ENCODE measurements around the gene EGFL6.

The EGFL6 gene

GRCh38 chrX:13569479-13570260 lies at the start of gene EGFL6:
Gene EGFL6 (plus strand): TSS chrX:13569601. CDS start chrX:13569862, 261 bp downstream.
- no peak for DNase-seq

DNA sequence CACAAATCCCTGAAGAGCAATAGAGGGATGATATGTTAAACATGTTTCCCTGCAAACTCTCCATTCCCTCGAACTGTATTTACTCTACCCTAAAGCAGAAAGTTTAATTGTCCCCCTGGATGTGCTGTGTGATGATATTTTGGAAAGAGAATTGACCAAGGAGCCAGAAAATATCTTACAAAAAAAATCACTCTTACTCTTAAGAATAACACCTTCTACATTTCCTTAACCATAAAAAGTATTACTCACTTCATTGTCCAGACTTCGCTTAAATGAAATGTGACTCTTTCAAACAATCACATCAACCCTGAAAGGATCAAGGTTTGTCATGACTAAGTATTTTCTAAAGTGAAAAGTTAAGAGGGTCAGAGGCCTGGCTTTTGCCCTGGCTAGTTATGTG lies 49.0 kb upstream of the EGFL6 start:
- DNase-seq: no peak

DNA sequence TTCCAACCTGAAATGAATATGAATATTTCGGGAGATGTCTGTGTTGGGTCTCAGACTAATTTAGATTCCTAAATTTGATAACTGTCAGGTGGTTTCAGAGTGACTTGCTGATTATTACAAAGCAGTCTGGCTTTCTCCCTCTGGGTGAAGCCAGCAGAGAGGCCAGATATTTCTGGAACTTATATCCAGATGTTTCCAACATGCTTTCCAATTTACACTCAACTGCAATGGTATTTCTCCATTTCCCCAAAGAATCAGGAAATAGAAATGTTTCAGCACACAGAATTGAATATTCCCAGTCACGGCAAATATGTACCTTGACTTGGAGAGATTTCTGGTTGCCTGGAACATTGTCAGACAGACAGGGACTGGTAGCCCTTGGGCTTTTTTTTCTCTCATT lies 48.5 kb upstream of the EGFL6 start:
- no peak for DNase-seq

DNA sequence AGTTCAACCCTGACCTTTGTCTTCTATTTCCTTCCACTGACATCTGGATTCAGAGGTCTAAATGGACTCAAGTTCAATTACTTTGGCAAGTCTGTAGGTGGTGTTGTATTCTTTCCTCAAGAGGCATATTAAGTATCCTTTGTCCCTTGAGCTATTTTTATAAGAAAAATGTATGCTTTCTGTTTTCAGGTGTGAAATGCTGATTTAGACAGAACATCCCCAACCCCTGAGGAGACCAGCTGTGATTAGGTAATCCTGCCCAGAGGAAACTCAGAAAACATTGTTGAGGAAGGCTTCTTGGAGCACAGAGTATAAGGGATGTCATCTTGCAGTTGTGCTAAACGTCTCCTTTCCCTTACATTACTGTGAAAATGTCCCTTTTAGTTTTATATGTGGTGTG lies 46.6 kb upstream of the EGFL6 start:
- DNase-seq: no peak

GRCh38 chrX:13533726-13534125 lies 35.7 kb upstream of the EGFL6 start:
- no peak for DNase-seq

DNA sequence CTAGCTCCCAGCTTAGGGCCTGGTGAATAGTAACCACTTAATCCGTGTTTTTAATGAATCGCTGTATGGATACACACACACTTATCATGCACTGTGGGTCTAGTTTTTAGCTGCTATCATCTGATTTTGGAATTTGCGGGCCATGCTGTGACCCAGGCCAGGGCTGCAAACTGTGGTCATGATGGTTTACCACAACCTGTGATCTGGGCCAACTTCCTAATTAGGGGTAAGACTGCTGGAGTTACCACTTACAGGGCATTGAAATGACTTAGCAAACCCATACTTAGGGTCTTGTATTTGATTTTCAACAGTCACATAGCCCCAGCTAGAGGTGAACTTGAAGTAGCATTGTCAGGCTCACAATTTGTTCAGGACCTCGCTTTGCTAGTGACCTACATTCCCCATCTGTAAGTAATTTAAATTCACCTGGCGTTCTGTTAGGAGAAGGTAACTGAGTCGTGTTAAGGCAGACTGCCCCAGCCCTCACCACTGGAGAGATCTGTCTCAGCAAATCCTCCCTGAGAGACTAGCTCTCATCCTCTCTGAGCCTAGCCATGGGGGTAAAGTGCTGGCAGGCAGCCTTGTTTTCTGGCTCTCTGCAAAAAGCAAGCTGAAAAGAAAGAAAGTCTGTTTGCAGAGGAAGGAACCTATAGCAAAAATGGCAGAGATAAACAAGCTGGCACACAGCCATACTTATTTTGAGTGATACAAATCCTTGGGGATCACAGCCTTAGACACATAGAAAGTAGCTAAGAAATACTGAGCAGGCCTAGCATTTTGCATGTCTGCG lies 33.8 kb upstream of the EGFL6 start:
- no peak for DNase-seq

DNA sequence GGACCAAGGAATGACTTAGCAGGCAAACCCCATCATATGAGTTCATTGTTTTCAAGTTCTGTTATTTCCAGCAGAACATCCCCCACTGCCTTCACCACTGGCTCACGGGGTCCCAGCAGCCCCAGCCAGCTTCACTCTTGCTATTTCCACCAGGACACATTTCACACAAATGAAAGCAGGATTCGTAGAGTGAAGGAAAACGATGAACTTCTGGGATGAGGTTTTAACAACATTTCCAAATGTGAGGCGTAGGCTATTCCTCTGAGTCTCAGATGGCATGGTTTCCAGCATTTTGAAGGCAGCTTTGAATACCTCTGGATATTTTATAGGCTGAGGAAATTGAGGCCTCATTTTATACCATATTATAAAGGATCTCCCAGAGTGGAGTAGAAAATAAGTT lies 32.9 kb upstream of the EGFL6 start:
- DNase-seq: no peak

- no peak for DNase-seq
These were observed 31.0 kb upstream of the EGFL6 start for GRCh38 chrX:13538414-13538813.

DNA sequence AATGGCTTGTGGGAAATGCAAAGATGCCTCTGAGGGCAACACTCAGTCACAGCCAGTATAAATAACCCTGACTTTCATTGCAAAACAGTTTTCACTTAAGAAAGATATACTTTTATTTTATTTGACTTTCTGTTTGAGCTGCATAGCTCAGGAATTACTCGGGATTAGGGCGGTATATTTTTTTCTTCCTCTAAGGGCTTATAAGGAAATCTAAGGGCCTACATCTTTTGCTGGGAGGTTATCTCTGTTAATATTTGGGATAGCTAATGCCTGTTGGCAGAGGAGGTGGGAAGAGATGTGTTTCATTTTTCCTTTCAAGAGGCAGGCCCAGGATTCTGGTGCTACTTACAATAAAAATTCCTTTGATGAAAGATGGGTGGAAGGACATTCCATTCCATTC lies 28.8 kb upstream of the EGFL6 start:
- DNase-seq: no peak

DNA sequence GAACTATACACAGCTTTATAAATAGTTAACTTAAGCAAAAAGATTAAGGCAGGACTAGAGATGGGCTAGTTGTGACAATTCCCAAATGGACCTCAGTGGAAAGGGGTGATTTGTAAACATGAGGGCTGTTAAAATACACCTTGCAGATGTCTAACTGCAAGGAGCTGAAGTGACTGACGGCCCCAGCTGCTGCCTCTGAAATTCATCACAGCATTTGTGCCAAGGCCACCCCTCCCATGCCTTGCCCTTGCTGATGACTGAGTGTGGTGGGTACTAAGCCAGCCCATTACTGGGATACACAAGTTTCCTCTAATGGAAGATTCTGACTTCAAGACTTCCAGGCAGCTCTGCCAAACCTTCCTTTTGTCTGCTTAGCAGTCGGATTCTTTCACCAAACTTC lies 23.7 kb upstream of the EGFL6 start:
- no peak for DNase-seq

DNA sequence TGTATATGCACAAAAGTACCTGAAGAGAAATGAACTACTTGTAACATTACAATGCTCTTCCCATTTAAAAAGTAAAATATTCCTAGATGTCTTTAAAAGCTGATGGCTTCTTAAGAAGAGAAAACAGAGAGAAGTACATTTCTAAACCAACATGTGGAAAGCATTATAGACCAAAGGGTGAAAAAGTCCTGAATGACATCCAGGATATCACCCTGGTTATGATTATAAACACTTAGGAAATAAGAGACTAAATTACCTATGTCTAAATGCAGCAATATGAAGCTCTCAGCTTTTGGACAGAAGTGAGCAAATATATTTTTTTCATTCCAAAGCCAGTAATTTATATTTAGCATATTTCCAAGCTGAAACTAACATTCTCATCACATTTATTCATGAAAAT lies 21.7 kb upstream of the EGFL6 start:
- no peak for DNase-seq

- no peak for DNase-seq
These were observed 19.1 kb upstream of the EGFL6 start for GRCh38 chrX:13550346-13550745.

DNA sequence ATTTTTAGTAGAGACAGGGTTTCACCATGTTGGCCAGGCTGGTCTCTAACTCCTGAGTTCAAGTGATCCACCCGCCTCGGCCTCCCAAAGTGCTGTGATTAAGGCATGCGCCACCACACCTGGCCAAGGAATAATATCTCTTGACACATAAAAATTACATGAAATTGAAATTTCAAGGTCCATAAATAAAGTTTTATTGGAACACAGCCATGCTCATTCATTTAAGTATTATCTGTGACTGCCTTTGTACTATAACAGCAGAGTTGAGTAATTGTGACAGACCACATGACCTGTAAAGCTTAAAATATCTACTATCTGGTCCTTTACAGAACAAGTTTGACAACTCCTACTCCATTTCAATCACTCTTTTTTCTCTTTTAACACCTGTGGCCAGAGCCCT lies 17.8 kb upstream of the EGFL6 start:
- DNase-seq: no peak

DNA sequence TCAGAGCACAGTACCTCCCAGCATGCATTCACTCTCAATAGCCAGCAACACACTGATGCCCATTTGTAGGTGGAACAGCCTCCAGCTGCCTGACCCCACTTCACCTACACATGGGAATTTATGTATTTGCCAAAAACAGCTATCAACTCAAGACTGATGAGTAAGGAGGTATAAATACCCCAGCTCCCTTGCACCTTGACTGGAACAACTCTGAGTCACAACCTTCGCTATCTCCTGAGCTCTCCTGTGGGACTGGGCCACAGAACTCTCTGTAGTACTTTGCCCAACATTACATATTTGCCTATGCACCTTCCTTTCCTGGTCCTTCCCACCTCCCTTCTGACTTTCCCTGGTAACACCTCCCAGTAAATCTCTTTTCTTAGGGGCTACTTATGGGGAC lies 16.5 kb upstream of the EGFL6 start:
- DNase-seq: no peak

- DNase-seq: no peak
These were observed 3.9 kb upstream of the EGFL6 start for GRCh38 chrX:13565511-13565910.

- no peak for DNase-seq
These were observed 832 bp downstream of the EGFL6 start for GRCh38 chrX:13570261-13570605.

- no peak for DNase-seq
These were observed 1.7 kb downstream of the EGFL6 start for GRCh38 chrX:13571136-13571535.

DNA sequence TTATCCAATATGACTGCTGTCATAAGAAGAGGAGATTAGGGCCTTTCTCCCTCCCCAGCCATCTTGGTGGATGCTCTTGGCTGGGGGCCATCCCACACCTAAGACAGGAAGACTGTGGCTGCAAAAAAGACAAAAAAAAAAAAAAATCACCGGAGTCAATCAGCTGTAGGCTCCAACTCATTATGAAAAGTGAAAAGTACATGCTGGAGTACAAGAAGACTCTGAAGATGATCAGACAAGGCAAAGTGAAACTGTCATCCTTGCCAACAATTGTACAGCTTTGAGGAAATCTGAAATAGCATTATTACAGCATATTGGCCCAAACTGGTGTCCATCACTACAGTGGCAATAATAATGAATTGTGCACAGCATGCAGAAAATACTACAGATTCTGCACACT lies 5.2 kb downstream of the EGFL6 start:
- DNase-seq: no peak

- no peak for DNase-seq
These were observed 10.3 kb downstream of the EGFL6 start for GRCh38 chrX:13579661-13580060.

GRCh38 chrX:13581554-13581953 lies 12.2 kb downstream of the EGFL6 start:
- DNase-seq: no peak

DNA sequence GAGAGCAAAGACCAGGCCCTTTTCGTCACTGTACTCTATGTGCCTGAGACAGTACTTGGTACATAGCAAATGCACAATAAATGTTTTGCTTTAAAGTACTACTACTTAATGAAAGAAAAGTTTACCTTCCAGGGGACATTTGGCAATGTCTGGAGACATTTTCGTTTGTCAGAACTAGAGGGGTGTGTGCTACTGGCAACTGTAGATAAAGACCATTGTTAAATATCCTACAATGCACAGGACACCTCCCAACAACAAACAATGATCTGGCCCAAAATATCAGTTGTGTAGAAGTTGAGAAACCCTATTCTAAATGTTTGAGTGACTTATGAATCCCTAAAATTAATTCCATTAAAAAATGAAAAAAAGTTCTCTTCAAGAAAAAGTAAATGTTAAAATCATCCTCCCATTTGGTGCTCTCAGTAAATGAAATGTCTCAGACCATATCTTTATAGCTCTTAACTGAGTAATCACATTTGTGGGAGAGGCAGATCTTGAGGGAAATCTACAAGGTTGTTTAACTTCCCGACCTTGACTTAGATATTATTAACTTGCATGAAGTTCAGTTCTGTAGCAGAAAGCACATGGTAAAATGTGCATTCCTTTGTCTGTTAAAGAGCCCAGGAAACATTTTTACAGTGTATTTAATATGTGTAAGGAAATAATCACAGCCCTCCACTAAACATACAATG lies 18.5 kb downstream of the EGFL6 start:
- no peak for DNase-seq

GRCh38 chrX:13590207-13590606 lies 20.8 kb downstream of the EGFL6 start:
- DNase-seq: no peak

DNA sequence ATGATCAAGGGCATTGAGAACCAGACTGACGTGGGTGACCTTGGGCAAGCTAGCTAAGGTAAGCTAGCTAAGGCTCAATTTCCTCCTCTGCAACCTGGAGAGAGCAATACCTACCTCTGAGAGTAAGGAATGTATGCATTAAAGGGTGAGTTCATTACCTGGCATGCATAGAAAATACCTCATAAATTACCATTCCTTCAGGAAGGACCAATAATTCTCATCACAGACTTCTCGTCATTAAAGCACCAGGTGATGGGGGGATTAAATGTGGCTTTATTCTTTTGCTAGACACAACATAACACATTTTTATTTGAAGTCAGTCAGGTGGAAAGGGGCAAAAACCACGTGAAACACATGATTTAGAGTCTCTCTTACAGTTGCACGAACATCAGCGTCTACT lies 21.5 kb downstream of the EGFL6 start:
- DNase-seq: no peak

DNA sequence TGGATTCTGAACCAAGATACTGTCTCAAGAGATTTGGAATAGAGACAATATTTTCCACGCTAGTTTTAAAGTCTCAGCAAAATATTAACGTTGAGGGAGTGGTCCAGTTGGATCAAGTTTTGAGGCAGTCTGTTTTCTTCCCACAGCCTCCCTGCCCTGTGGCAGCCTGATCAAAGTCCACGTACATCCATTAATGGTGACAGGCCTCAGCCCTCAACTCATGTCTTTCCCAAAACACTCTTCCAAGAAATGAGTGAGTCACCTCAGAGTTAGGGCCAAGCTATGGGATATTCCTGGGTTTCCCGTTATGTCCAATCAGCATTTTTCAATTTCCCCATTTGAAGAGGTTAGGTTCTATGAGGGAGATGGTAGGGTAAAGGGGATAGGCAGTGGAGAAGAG lies 28.5 kb downstream of the EGFL6 start:
- no peak for DNase-seq

All from SIG-M5 (cell line).